ENCODE measurements around the gene IFT122.
"Not testable (repeated sequence)": the region's sequence is repeated elsewhere in the genome, so short reads cannot be mapped to it uniquely, and the experiment has no call there.

Gene IFT122

DNA sequence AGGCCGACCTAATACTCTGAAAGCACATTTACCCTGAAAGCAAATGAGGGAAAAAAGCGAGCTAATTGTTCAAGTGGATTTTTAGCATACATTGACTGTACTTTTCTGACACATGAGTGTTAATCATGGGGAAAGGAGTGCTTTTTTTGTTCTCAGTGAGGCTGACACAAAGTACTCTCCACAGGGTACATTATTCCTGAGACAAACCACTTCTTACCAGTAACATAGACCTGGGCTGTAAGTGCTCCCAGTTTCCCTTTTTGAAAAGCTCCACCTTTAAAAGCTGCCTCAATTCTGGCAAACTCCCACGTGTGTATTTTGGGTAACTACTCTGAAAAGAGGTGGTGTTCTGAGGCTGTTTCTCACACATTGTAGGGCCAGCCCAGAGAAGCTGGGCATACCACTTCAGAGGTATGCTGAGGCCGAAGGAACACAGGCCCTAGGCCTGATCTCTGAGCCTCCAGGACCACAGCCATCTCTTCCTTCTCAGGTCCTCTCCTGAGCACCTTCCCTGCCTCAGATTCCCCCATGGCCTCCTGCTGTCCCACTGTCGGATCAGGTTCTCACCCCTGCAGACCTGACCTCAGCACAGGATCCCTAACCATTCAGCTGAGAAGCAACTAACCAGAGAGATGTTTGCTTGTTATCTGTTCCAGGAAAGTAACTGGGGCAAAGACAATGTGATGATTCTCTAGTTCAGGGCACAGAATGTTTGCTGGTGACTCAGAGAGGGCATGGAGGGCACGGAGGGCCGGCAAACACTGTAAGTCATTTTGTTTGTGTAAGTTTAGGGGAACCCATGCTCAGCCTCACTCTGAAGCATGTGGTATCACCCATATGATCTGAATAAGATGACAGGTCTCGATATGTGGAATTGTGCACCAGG is 58.8 kb downstream of the IFT122 start:
- H3K36me3 ChIP-seq (ENCODE audit: control insufficient read depth in 2 of 2, insufficient read depth in 2 of 2, low read length in 2 of 2): peaks cover 17 to 29% of the 10 kb centered on the region in 2 donors
- H3K27me3 ChIP-seq (ENCODE audit: control insufficient read depth in 1 of 2, insufficient read depth in 2 of 2, low read length in 2 of 2); H3K4me1 ChIP-seq (ENCODE audit: control insufficient read depth, insufficient read depth, low read length); H3K27ac ChIP-seq (ENCODE audit: low read length); H3K4me3 ChIP-seq (ENCODE audit: low read length in 2 of 2); H3K9ac ChIP-seq (ENCODE audit: low read length in 2 of 2); H3K9me3 ChIP-seq (ENCODE audit: control insufficient read depth in 2 of 2, low read length in 2 of 2): not testable (repeated sequence)

DNA sequence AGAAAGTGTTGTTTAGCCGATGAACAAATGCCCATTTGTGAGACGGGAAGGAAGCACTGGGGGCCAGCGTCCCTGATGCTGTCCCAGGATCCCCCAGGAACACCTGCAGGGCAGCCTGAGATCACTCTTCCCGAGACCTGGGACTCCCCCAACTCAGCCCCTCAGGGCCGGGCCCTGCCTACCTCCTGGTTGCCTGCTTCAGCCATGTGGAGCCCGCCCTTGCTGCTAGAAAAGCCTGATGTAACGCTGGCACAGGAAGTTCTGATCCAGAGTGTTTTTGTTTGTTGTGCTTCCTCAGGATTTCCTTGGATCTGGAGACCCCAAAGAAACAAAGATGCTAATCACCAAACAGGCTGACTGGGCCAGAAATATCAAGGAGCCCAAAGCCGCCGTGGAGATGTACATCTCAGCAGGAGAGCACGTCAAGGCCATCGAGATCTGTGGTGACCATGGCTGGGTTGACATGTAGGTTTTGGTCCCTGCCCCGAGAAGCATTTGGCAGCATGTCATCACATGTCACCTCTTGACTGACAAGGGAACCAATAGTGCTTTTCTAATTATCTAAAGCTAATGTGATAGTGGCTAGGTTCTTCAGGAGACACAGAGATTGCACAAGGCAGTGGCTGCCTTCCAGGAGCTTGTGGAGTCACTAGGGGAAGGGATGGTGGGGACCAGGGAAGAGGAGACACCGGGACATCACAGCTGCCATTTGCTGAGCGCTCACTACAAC is 59.7 kb downstream of the IFT122 start:
- not testable (repeated sequence) for H3K27me3 ChIP-seq (ENCODE audit: control insufficient read depth in 1 of 2, insufficient read depth in 2 of 2, low read length in 2 of 2)
- peaks cover 18 to 33% of the 10 kb centered on the region in 2 donors for H3K36me3 ChIP-seq (ENCODE audit: control insufficient read depth in 2 of 2, insufficient read depth in 2 of 2, low read length in 2 of 2)

DNA sequence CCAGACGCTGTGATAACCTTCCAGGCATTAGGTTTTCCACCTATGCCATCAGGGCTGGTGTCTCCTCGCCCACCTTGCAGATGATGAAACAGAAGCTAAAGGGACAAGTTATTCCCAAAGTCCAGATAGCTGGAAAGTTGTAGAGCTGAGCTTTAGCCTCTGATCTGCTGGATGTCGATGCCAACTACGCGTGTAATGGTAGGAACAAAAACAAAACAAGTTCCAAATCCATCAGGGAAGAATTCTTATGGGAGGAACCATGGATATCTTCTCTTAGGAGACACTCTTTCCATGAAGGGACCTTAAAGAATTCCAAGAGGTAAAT is 60.3 kb downstream of the IFT122 start:
- H3K27ac ChIP-seq (ENCODE audit: low read length): no peak overlapping the region
- H3K9me3 ChIP-seq (ENCODE audit: control insufficient read depth in 2 of 2, low read length in 2 of 2): no peaks in the 10 kb centered on the region
- H3K4me3 ChIP-seq (ENCODE audit: low read length in 2 of 2): no peak overlapping the region
- peaks cover 17 to 38% of the 10 kb centered on the region in 2 donors for H3K36me3 ChIP-seq (ENCODE audit: control insufficient read depth in 2 of 2, insufficient read depth in 2 of 2, low read length in 2 of 2)
- H3K4me1 ChIP-seq (ENCODE audit: control insufficient read depth, insufficient read depth, low read length): no peaks in the 10 kb centered on the region
- no peak overlapping the region for H3K9ac ChIP-seq (ENCODE audit: low read length in 2 of 2)
- H3K27me3 ChIP-seq (ENCODE audit: control insufficient read depth in 1 of 2, insufficient read depth in 2 of 2, low read length in 2 of 2): no peaks in the 10 kb centered on the region

More for the DNA sequence above, 59.7 kb downstream of the IFT122 start:
- H3K9ac ChIP-seq (ENCODE audit: low read length in 2 of 2); H3K4me3 ChIP-seq (ENCODE audit: low read length in 2 of 2); H3K27ac ChIP-seq (ENCODE audit: low read length); H3K9me3 ChIP-seq (ENCODE audit: control insufficient read depth in 2 of 2, low read length in 2 of 2); H3K4me1 ChIP-seq (ENCODE audit: control insufficient read depth, insufficient read depth, low read length): not testable (repeated sequence)

DNA sequence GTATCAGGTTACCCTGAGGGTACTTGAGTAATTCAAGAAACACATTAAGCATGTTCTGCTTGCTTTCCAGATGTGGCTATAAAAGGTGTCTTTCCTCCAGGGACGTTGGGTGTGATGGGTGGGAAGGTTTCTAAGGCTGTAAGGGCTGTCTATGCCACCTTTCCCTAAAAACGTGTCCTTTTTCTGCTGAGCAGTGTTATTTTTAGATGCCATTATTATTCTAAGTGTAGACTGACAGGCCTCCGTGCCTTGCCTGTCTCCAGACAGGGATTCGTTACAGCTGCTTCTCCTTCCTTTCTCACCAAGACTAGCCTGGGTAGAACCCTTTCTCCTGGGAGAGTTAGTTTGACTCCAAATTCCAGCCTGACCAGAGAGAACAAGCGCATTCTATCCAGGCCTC is 61.6 kb downstream of the IFT122 start:
- no peaks in the 10 kb centered on the region for H3K27me3 ChIP-seq (ENCODE audit: control insufficient read depth in 1 of 2, insufficient read depth in 2 of 2, low read length in 2 of 2)
- no peak overlapping the region for H3K9ac ChIP-seq (ENCODE audit: low read length in 2 of 2)
- H3K9me3 ChIP-seq (ENCODE audit: control insufficient read depth in 2 of 2, low read length in 2 of 2): no peaks in the 10 kb centered on the region
- no peaks in the 10 kb centered on the region for H3K4me1 ChIP-seq (ENCODE audit: control insufficient read depth, insufficient read depth, low read length)
- no peak overlapping the region for H3K27ac ChIP-seq (ENCODE audit: low read length)
- H3K36me3 ChIP-seq (ENCODE audit: control insufficient read depth in 2 of 2, insufficient read depth in 2 of 2, low read length in 2 of 2): peaks cover 20 to 43% of the 10 kb centered on the region in 2 donors
- no peak overlapping the region for H3K4me3 ChIP-seq (ENCODE audit: low read length in 2 of 2)

DNA sequence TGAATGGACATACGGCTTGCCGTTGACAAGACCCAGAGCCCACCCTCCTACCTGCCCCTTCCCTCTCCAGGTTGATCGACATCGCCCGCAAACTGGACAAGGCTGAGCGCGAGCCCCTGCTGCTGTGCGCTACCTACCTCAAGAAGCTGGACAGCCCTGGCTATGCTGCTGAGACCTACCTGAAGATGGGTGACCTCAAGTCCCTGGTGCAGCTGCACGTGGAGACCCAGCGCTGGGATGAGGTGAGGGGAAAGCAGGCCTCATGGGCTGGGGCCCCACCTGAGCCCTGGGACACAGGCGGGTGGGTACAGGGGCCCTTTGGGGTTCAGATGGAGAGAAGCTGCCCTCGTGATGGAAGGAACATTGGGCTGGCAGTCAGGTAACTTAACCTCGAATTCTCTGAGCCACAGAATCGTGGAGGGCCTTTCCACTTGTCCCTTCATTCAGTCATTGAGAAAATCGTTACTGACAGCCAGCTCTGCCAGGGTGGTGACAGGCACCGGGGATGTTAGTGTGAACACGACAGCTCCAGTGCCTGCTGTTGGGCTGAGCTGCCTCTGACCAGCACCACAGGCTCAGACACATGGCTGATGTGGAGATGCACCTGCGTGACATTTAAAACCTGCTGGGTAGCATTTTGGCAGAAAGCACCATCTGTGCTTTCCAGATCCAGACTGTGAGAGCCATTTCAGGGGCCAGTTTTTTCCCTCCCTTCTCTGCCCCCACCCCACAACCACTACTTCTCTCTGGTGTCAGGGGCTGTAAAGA is 62.8 kb downstream of the IFT122 start:
- peaks cover 22 to 46% of the 10 kb centered on the region in 2 donors for H3K36me3 ChIP-seq (ENCODE audit: control insufficient read depth in 2 of 2, insufficient read depth in 2 of 2, low read length in 2 of 2)
- H3K27ac ChIP-seq (ENCODE audit: low read length): no peak overlapping the region
- peaks cover 2% of the 10 kb centered on the region for H3K4me1 ChIP-seq (ENCODE audit: control insufficient read depth, insufficient read depth, low read length)
- no peaks in the 10 kb centered on the region for H3K9me3 ChIP-seq (ENCODE audit: control insufficient read depth in 2 of 2, low read length in 2 of 2)
- no peak overlapping the region for H3K9ac ChIP-seq (ENCODE audit: low read length in 2 of 2)
- no peak overlapping the region for H3K4me3 ChIP-seq (ENCODE audit: low read length in 2 of 2)
- no peaks in the 10 kb centered on the region for H3K27me3 ChIP-seq (ENCODE audit: control insufficient read depth in 1 of 2, insufficient read depth in 2 of 2, low read length in 2 of 2)

DNA sequence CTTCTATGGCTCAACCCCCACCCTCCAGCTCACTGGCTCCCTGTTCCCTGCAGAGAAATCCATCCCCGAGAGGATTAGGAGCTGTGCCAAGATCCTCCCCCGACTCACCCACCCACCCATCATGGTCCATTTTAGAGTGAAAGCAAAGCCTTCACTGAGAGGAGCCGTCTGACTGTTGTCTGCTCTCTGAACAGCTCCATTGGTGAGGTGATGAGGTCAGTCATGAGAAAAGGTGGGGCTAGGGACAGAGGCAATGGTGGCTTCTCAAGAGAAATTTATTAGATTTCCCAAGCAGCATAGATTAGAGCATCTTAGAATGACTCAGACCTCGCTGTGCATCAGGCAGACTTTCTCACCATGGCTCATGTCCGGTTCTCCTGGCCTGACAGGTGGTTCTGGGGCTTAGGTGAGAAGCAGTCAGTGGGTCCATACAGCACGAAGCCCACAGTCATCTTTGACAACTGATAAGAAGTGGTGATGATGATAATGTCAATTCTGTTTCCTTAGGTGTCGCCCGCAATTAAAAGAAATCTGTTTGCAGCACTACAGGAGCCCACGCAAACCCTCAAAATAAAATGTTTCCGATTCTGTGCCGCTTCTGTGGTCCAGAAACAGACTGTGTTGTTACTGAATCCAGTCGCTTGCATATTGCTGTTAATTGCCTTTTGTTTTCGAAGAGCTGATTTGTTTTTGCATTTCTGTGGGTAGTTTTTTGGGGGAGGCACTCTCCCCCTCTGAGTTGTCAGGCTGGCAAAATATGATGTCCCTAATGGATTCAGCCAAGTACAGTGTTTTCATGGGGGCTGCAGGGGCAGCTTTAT is 63.7 kb downstream of the IFT122 start:
- peaks cover 24 to 53% of the 10 kb centered on the region in 2 donors for H3K36me3 ChIP-seq (ENCODE audit: control insufficient read depth in 2 of 2, insufficient read depth in 2 of 2, low read length in 2 of 2)
- H3K4me1 ChIP-seq (ENCODE audit: control insufficient read depth, insufficient read depth, low read length): peaks cover 2% of the 10 kb centered on the region
- no peaks in the 10 kb centered on the region for H3K27me3 ChIP-seq (ENCODE audit: control insufficient read depth in 1 of 2, insufficient read depth in 2 of 2, low read length in 2 of 2)
- H3K9me3 ChIP-seq (ENCODE audit: control insufficient read depth in 2 of 2, low read length in 2 of 2): no peaks in the 10 kb centered on the region
- H3K4me3 ChIP-seq (ENCODE audit: low read length in 2 of 2): no peak overlapping the region
- H3K27ac ChIP-seq (ENCODE audit: low read length): no peak overlapping the region
- no peak overlapping the region for H3K9ac ChIP-seq (ENCODE audit: low read length in 2 of 2)

DNA sequence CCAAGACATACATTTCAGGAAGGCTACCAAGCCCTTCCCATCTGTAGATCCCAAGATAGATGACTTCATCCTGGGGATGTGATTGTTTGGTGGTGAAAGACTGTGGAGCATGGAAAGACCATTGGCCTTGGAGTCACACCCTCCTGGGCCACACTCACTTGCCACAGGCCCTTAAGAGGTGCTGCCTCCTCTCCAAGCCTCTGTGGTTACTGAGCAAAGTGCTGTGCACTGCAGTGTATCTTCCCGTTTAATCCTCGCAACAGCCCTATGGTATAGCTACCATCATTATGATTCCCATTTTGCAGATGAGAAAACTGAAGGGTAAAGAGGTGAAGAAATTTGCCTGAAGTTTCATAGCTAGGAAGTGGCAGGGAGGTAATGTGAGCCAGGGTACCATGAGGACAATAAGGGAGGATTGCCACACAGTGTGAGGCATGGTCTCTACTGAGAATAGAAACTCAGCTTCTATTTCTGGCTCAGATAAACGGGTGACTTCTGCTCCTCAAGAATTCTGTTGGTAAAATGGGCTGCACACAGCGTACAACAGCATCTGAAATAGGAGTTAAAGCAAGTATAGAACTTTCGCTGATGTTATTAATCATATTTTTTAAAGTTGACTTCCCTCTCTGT is 64.6 kb downstream of the IFT122 start:
- Histone ChIP-seq H3K27ac (ENCODE audit: low read length) (no peak overlapping the region), H3K36me3 (ENCODE audit: control insufficient read depth in 2 of 2, insufficient read depth in 2 of 2, low read length in 2 of 2) (peaks cover 25 to 55% of the 10 kb centered on the region in 2 donors), H3K9ac (ENCODE audit: low read length in 2 of 2) (no peak overlapping the region), H3K27me3 (ENCODE audit: control insufficient read depth in 1 of 2, insufficient read depth in 2 of 2, low read length in 2 of 2) (no peaks in the 10 kb centered on the region), H3K4me3 (ENCODE audit: low read length in 2 of 2) (no peak overlapping the region), H3K9me3 (ENCODE audit: control insufficient read depth in 2 of 2, low read length in 2 of 2) (no peaks in the 10 kb centered on the region), H3K4me1 (ENCODE audit: control insufficient read depth, insufficient read depth, low read length) (peaks cover 2% of the 10 kb centered on the region)

DNA sequence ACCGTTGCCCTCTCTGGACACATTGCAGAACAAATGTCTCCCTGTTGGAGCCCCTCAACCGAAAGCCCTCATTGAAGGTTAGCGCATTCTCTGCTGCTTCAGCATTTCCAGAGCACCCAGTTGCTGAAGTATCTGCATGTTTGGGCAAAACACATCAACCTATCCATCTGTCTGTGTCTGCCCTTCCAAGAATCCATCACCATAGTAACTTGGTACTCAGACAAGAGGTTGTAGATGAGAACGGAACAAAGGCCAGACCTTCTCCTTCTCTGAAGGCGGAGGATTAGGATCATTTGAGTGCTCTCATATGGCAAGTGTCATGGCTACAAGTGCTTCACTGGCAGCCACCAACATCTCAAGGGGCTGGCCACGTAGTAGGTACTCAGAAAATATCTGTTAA is 65.3 kb downstream of the IFT122 start:
- no peak overlapping the region for H3K27ac ChIP-seq (ENCODE audit: low read length)
- H3K9ac ChIP-seq (ENCODE audit: low read length in 2 of 2): no peak overlapping the region
- H3K4me3 ChIP-seq (ENCODE audit: low read length in 2 of 2): no peak overlapping the region
- H3K4me1 ChIP-seq (ENCODE audit: control insufficient read depth, insufficient read depth, low read length): peaks cover 2% of the 10 kb centered on the region
- no peaks in the 10 kb centered on the region for H3K27me3 ChIP-seq (ENCODE audit: control insufficient read depth in 1 of 2, insufficient read depth in 2 of 2, low read length in 2 of 2)
- H3K36me3 ChIP-seq (ENCODE audit: control insufficient read depth in 2 of 2, insufficient read depth in 2 of 2, low read length in 2 of 2): peaks cover 25 to 51% of the 10 kb centered on the region in 2 donors
- no peaks in the 10 kb centered on the region for H3K9me3 ChIP-seq (ENCODE audit: control insufficient read depth in 2 of 2, low read length in 2 of 2)

DNA sequence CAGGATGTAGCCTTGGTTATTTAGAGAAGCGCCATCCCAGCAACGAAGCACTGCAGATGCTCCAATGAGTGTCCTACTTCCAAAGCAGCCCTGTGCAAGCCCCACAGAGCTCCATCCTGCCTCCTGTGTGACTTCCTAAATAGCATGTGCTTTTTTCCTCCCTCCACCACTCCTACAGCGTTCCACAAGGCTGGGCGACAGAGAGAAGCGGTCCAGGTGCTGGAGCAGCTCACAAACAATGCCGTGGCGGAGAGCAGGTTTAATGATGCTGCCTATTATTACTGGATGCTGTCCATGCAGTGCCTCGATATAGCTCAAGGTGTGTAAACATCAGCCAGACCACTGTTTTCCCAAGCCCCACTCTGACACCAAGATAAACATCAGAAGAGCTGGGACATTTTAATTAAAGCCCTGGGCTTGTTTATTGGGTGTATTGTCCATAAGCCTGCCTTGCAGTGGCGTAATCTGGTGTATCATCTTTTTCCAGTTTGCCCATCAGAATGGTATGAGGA is 66.3 kb downstream of the IFT122 start:
- H3K4me1 ChIP-seq (ENCODE audit: control insufficient read depth, insufficient read depth, low read length): peaks cover 2% of the 10 kb centered on the region
- H3K9ac ChIP-seq (ENCODE audit: low read length in 2 of 2): no peak overlapping the region
- peaks cover 21 to 47% of the 10 kb centered on the region in 2 donors for H3K36me3 ChIP-seq (ENCODE audit: control insufficient read depth in 2 of 2, insufficient read depth in 2 of 2, low read length in 2 of 2)
- H3K27ac ChIP-seq (ENCODE audit: low read length): no peak overlapping the region
- no peaks in the 10 kb centered on the region for H3K27me3 ChIP-seq (ENCODE audit: control insufficient read depth in 1 of 2, insufficient read depth in 2 of 2, low read length in 2 of 2)
- H3K9me3 ChIP-seq (ENCODE audit: control insufficient read depth in 2 of 2, low read length in 2 of 2): no peaks in the 10 kb centered on the region
- H3K4me3 ChIP-seq (ENCODE audit: low read length in 2 of 2): no peak overlapping the region

Data from stomach smooth muscle (tissue), 2 donors.